DLD1 (cell line): ENCODE measurements around the gene HLA-B.
"Not testable (repeated sequence)": the region's sequence is repeated elsewhere in the genome, so short reads cannot be mapped to it uniquely, and the experiment has no call there.

ENCODE experiments used
- in situ Hi-C: cut with HindIII; loops from 2 replicates; pipeline ENCODE4 v1.10.0; 2017; ENCODE audit warnings: low sequenced_read_pairs

Gene HLA-B

DNA sequence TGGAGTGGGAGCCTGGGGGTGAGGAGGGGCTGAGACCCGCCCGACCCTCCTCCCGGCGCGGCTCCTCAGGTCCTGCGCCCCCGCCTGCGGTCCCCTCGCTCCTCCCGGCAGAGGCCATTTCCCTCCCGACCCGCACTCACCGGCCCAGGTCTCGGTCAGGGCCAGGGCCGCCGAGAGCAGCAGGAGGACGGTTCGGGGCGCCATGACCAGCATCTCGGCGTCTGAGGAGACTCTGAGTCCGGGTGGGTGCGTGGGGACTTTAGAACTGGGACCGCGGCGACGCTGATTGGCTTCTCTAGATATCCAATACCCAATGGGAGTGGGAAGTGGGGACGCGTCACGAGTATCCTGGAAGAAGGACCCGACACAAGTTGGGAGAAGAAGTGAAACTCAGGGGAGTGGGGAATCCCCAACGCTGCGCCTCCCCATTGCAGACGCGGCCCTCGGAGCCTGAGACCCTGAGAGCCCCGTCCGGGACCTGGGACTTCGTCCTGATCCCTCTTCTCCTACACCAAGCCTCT is at the start of gene HLA-B:
Gene HLA-B (minus strand): TSS at position 234 of the 521 bp plus-strand sequence. CDS start 21 bp downstream, at position 213.
- in situ Hi-C loops, result no loop called here

DNA sequence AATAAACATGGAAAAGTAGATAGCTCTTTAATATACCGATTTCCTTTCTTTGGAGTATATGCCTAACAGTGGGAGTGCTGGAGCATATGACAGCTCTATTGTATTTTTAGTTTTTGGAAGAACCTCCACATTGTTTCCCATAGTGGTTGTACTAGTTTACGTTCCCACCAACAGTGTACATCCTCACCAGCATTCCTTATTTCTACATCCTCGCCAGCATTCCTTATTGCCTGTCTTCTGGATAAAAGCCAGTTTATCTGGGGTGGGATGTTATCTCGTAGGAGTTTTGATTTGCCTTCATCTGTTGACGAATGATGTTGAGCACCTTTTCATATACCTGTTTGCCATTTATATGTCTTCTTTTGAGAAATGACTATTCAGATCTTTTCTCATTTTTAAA is 49.0 kb upstream of the HLA-B start:
- in situ Hi-C loops, result no loop called here

DNA sequence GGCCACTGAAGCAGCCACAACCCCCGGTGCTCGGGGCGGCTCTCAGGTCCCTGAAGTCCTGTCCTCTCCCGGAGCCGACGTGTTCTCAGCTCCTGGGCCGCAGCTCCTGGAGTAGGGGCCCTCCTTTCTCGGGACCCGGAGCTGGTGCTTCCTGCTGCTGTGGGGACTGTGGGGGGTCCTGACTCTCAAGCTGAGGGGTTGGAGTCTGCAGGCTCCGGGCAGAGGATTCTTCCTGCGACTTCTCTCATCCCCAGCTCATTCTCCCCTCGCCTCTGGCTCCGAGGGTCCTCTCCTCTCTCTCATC is 47.0 kb upstream of the HLA-B start:
- in situ Hi-C loops, result not testable (repeated sequence)

DNA sequence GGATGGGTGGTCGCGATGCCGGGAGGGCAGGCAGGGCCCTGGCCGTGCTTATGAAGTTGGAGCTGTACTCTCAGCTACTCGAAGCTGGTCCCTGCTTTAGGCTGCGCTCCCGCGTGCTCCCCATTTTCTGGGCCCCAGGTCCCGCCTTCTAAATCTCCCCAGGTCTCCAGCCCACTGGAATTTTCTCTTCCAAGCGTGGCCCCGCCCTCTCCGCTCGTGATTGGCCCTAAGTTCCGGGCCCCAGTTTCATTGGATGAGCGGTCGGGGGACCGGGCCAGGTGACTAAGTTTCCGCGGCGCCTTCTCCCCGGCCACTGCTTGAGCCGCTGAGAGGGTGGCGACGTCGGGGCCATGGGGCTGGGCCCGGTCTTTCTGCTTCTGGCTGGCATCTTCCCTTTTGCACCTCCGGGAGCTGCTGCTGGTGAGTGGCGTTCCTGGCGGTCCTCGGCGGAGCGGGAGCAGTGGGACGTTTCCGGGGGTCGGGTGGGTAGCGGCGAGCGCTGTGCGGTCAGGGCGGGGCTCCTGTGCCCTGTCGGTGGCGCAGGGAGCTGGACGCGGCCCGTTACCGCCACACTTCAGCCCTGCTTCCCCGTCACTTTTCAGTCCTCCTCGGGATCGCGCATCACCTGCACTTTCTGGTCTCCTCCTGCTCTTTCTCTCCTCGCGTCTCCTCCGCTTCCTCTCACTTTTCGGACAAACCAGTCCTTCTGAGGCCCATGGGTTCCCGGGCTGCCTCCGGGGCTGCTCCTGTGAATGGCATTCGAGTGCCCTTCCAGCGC is 46.5 kb upstream of the HLA-B start, which contains the start of gene MICA:
Gene MICA (plus strand): TSS at position 313 of the 778 bp plus-strand sequence. CDS start 38 bp downstream, at position 351.
- in situ Hi-C loops, result no loop called here

DNA sequence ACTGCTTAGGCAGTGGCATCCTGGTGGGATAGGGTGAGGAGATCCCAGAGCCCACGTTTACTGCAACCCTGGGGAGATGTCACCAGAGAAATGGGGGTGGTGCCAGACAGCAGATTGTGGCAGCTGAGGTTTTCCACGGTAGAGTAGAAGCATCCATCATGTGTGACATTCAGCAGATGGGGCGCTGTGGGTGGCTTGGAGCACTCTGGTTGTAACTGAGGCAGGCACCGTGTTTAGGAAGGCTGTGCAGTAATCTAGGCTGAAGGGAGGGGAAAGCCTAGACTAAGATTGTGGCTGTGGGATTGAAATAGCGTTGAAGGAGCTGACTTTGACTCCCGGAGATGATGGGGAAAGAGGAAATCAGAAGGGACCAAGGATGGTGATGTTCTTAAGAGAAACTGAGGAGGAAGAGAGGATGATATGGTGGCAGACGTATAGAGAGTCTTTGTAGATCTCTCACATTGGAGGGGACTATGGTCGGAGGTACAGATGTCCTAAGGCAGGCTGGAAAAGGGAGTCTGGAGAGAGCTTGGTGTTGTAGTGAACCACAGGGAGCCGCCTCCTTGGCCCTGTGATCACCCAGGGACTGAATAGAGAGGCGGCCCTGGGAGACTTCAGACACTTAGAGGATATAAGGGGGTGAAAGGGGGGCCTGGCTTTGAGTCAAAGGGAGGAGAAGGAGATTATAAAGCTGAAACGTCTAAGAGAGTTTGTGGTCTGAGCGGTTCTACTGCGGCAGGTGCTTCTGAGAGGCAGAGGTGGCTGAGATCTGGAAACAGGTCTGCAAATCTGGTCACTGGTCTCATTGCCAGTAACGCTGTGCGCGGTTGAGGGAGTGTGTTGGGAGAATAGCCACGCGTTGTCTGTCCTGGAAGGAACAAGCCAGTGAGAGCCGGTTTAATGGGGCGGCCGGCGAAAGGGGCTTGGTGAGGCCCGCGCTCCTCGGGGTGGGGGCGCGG is 45.6 kb upstream of the HLA-B start:
- in situ Hi-C loops, result no loop called here

DNA sequence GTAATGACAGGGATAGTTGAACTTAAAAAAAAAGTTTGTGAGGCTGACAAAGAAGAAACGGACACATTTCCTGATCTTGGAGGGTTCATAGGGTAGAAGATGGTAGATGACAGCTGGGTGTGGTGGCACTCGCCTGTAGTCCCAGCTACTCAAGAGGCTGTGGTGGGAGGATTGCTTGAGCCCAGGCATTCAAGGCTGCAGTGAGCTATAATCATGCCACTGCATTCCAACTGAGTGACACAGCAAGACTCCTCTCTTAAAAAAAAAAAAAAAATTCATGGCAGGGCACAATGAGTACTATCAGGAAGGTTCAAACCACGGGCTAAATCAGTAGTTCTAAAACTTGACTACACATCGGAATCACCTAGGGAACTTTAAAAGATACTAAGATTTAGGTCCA is 44.4 kb upstream of the HLA-B start:
- in situ Hi-C loops, result no loop called here

DNA sequence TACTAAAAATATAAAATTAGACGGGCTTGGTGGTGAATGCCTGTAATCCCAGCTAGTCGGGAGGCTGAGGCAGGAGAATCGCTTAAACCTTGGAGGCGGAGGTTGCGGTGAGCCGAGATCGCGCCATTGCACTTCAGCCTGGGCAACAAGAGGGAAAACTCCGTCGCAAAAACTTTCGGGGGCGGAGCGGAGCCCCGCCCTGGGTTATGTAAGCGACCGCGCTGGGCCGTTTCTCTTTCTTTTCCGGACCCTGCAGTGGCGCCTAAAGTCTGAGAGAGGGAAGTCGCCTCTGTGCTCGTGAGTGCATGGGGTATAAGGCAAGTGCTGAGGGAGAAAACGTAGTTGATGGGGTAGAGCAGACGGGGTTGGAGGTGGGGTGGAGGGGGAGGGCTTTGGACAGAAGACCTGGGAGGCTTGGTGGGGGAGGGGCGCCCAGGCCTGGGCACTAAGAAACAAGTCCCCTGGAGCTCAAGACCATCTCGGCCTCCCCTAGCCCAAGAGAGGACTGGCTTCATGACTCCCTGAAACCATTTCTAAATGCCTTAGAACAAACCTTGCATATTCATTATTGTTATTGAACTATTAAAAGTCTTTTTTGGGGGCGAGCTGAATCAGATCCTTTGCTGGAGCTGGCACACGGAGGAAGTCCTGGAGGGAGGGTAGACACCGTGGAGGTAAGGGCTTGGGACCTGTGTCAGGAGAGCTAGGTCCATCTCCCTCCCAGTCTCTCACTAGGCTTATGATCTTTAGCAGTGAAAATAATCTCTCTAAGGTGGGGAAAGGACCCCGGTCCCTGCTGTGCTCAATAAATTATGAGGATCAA is 43.7 kb upstream of the HLA-B start:
- in situ Hi-C loops, result no loop called here

DNA sequence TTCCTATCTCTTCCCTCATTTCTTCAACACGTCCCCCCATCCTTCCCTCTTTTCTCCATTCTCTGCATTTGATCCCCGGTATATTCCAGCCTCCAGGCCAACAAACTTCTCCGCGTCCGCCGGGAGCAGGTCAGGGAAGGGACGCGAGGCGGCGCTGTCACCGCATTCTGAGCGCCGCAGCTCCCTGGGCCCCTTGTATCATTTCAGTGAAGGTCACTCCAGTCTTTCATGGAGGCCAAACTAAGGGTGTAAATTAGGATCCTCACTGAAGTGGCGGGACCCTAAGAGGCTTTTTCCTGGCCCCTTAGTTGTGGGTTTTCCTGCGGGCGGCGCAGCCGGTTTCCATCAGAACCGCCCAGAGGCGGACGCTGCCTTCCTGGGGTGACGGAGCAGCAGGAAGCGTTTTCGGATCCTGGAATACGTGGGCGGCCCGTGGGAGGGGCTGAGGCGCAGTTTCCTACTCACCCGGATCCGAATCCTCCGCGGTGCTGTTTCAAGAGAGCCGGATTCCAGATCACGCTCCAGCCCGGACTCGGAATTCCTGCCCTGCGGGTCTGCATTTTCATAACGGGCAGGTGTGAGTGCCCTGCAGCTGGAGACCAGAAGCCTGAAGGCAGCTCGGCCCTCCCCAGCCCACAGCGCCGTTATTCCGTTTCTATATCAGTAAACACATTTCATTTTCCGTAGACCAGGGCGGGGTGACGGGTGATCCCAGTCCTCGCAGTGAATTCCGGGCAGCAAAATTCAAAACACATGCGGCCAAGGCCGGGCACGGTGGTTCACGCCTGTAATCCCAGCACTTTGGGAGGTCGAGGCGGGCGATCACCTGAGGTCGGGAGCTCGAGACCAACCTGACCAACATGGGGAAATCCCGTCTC is 42.8 kb upstream of the HLA-B start:
- in situ Hi-C loops, result no loop called here

DNA sequence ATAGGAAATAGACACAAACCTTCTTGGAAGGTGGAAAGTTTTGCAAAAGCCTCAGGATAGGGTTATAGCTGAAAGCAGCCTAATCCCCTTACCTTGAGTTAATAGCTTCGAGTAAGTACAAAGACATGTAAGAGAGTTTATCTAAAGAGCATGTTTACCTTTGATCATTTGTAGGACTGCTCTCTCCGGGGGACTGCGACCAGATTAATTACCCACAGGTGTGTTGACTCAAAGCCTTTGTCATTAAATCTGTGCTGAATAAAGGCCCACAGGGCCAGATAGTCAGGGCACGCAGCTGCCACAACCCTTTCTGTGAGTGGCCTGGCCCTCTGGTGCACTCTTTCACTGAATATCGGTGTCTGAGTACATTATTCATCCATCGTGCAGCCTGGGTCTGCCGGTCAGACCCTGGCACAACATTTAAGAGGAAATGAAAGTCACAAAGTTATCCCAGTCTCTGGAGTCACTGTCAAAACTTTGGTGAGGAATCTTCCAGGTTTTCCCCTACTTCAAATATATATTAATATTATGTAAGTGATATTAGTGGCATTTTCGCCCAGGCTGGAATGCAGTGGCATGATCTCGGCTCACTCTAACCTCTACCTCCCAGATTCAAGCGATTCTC is 41.0 kb upstream of the HLA-B start:
- in situ Hi-C loops, result no loop called here

DNA sequence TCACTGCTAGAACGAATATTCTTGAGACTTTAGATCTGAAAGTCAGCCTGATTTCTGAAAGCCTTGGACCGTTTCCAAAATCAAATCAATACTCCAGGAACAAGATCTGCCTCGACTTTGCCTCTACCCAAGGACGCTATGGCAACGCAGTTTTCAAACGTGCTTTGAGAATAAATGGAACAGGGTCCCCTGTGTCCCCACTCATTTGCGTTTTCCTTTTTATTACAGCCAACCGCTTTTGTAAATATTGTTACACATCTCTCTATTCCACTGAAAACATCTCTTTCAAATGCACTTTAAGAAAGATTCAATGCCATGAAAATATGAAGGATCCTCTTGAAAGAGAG is 40.1 kb upstream of the HLA-B start:
- in situ Hi-C loops, result not testable (repeated sequence)

DNA sequence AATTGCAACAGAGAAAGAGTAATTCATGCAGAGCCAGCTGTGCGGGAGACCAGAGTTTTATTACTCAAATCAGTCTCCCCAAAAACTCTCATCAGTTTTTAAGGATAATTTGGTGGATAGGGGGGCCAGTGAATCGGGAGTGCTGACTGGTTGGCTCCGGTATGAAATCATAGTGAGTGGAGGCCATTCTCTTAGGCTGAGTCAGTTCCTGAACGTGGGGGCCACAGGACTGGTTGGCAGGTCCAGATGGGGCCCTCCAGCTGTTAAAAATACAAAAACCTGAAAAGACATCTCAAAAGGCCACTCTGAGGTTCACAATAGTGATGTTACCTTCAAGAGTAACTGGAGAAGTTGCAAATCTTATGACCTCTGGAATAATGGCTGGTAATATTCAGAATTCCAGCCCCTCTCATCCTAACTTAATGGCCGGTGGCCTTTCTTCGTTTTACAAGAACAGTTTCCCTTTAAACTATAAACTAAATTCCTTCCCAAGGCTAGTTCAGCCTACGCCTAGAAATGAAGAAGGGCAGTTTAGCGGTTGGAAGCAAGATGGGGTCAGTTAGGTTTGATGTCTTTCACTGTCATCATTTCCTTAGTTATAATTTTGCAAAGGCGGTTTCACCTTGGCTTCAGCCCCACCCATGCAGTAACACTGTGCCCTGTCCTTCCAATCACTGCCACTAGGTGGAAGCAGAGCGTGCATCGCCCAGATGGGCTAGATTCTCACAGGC is 39.6 kb upstream of the HLA-B start:
- in situ Hi-C loops, result no loop called here

DNA sequence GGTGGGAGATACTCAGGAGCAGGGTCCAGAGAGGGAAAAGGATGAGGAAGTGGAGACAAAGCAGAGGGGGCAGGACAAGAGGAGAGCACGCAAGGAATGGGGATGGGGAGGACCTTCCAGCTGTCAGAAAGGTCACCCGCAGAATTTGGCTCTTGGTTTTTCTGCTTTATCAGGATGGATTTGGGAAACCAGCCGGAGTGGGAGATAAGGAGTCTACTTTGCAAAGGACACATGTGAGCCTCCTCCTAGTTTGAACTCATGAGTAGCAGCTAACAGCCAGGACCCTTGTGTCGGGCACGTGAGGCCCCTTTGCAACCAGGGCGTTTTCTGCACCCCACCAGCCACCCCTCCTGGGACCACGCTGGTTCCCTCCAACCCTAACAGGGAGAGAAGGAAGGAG is 38.9 kb upstream of the HLA-B start:
- in situ Hi-C loops, result no loop called here

DNA sequence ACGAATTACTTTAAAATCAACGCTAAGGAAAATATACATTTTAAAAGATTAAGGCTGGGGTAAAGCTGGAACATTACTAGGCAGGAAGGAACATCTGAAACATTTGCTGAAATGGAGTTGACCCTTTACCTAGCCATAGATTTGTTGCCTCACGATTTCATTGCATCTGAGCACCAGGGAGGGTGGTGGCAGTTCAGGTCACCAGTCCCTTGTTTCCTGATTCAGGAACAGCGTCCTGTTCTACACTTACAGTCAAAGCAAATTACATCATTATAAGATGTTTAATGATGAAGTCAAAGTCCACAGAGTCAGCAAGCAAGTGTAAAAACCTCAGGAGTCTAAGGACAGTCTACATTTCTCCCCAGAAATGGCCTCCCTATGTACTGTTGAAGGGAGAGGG is 37.4 kb upstream of the HLA-B start:
- in situ Hi-C loops, result no loop called here

DNA sequence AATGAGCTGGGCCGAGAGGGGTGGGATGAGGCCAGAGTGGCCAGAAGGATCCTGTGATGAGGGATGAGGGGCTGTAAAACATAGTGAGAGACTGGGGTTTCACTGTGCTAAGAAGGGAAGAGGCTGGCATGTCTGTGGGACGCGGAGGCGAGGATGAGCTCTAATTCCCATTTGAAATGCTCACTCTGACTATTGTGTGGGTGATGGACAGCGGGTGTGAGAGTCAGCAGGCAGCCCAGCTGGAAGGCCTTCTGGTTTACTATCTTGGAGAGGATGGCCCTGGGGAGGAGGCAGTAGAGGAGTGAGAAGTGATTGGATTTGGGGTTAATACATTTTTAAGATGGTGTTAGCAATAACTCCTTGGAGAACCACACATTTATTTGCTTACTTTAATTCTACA is 37.0 kb upstream of the HLA-B start:
- in situ Hi-C loops, result no loop called here

DNA sequence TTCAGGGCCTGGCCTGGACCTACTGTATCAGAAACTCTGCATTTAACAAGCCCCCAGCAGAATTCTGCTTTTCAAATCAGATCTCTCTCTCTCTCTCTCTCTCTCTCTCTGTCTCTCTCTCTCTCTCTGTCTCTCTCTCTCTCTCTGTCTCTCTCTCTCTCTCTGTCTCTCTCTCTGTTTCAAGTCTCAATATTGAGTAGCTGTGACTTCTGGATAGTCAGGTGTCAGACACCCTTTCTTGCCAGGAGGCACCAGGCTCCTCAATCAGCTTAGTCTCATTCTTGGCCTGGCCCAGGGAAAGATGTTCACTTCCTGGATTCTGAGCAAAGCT is 32.8 kb upstream of the HLA-B start:
- in situ Hi-C loops, result not testable (repeated sequence)

DNA sequence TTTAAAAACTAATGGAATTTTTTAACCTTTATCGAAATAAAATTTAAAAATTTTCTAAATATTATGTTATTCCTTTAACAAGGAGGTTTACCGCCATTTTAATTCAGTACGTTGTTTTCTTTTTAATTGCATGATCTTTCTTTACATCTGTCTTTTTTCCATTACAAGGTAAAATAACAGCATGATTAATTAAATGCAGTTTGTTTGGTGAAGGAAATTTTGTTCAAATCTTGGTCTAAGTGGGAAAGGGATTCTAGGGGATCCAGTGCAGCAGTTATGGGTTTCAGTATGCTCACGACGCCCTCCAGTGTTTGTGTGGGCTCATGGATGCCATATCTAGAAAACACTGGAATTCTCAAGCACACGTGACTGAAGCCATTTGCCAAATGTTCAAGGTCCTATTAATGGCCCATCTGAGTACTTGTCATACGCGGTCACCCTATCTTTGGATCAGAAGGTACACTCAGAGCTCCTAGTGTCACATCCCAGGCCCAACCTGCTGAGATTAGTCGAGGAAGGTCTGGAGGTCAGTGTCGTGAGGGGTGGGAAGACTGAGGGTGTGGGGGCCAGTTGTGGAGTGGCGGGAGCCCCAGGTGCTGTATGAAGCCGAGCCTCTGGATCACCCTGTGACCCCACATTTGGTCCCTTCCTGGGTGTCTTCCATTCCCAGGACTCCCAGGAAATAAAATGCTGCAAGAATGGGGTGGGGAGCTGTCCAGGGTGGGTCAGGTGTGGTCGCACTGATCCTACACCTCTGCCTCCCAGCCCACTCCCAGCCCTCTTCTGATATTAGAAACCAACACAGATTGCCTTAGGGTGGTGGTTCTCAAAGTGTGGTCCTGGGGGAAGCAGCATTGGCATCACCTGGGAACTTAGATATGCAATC is 32.2 kb upstream of the HLA-B start:
- in situ Hi-C loops, result not testable (repeated sequence)

DNA sequence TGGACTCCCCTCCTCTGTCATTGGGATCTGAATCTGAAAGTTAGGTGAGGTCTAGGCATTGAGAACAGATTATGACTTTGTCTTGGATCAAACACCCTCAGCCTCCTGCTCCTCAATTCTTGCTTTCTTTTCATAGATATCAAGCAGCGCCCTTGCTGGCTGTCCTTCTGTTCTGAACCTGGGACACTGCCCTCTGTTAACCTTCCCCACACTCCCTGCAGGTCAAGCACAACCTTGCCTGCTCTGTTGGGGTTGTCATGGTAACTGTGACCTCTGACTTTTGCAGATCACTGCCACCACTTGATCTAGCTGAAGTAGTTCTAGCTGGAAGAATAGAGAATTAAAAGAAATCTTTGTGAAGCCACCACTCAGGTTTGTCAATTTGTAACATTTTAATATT is 30.0 kb upstream of the HLA-B start:
- in situ Hi-C loops, result no loop called here

DNA sequence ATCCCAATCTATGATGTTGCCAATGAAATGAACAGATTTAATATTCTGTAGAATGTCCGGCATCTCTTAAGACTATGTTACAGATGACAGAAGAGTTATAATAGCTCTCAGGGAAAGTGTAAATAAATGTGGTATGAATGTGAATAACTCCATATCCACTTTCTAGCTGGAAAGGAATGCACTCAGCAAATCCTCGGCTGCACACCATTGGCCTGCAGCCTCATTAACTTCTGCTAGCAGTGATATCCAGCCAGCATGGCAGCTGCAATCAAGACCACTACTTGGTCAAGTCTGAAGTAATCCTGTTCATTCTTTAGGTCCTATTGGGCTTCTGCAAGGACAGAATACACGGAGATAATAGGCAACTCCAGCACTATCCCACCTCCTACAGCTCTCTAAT is 29.1 kb upstream of the HLA-B start:
- in situ Hi-C loops, result no loop called here
